ENCODE results near the gene SEC63. TPM values are rescaled to one million over a fixed set of nuclear protein-coding genes. Genes with fewer than 3 reads are reported as not detected.
"Not testable (repeated sequence)": the region's sequence is repeated elsewhere in the genome, so short reads cannot be mapped to it uniquely, and the experiment has no call there.

SEC63 gene
- total RNA-seq, 1 donor from 2014 or later, result 154 TPM

DNA sequence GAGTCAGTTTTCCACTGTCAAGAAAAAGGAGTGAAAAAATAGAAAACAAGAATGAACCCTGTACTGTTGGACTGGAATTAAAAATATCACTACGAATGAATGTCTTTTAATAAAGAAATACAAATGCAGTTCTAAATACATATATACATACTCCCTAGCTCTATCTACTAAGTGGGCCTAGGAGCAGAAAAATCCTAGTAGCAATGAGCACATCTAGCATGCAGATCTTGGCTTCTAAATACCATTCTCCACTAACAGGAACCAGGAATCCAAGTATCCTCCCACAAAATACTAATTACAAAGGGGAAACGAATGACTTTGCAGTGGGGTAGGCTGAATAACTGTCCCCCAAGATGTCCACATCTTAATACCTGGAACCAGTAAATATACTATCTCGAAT, 25.4 kb downstream of the SEC63 start:
- Mint-ChIP-seq H3K27me3 (ENCODE audit: low read depth) (no peaks in the 10 kb centered on the region), H3K4me1 (no peaks in the 10 kb centered on the region), H3K27ac (no peak overlapping the region), H3K9me3 (peaks cover 28% of the 10 kb centered on the region), H3K36me3 (peaks cover 46% of the 10 kb centered on the region), H3K4me3 (no peak overlapping the region)
- TF ChIP-seq, protein P1, sequence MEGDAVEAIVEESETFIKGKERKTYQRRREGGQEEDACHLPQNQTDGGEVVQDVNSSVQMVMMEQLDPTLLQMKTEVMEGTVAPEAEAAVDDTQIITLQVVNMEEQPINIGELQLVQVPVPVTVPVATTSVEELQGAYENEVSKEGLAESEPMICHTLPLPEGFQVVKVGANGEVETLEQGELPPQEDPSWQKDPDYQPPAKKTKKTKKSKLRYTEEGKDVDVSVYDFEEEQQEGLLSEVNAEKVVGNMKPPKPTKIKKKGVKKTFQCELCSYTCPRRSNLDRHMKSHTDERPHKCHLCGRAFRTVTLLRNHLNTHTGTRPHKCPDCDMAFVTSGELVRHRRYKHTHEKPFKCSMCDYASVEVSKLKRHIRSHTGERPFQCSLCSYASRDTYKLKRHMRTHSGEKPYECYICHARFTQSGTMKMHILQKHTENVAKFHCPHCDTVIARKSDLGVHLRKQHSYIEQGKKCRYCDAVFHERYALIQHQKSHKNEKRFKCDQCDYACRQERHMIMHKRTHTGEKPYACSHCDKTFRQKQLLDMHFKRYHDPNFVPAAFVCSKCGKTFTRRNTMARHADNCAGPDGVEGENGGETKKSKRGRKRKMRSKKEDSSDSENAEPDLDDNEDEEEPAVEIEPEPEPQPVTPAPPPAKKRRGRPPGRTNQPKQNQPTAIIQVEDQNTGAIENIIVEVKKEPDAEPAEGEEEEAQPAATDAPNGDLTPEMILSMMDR (IDR thresholded peaks at IDR 0.05; ENCODE audit: unreplicated experiment), result no peak
- DNase-seq (ENCODE audit: low spot score in 2 of 2, unreplicated experiment in 2 of 2), result no peak

DNA sequence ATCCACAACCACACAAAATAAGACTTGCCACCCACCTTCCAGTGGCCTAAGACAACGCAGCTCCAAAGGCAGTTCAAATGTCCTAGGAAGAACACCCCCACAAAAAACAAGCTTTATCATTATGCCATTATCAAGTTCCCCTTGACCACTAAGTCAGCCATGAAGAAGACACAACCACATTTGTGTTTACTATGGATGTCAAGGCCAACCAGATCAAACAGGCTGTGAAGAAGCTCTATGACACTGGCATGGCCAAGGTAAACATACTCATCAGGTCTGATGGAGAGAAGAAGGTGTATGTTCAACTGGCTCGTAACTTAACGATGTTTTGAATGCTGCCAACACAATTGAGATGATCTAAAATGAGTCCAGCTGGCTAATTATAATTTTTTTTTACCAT, 26.1 kb downstream of the SEC63 start:
- H3K4me1 Mint-ChIP-seq, result no peaks in the 10 kb centered on the region
- TF ChIP-seq, protein P1 (IDR thresholded peaks at IDR 0.05; ENCODE audit: unreplicated experiment), result no peak
- H3K9me3 Mint-ChIP-seq, result peaks cover 28% of the 10 kb centered on the region
- DNase-seq (ENCODE audit: low spot score in 2 of 2, unreplicated experiment in 2 of 2), result no peak
- no peak overlapping the region for H3K4me3 Mint-ChIP-seq
- H3K27me3 Mint-ChIP-seq (ENCODE audit: low read depth), result no peaks in the 10 kb centered on the region
- H3K27ac Mint-ChIP-seq, result no peak overlapping the region
- peaks cover 42% of the 10 kb centered on the region for H3K36me3 Mint-ChIP-seq

DNA sequence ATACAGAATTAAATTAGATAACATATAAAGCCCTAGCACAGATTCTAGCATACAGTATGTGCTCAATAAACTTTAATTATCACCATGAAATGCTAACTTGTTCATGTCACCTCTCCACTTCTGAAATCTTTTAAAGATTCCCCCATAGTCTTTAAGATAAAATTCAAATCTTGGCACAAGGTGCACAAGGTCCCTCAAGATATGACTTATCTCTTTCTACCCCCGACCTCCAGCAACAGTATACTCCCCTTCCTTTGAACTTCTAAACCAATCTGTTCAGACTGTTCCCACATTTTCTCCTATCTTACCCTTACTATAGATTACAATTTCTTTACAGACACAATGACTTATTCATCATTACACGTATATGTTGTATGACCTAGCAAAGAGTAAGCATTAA, 29.0 kb downstream of the SEC63 start:
- Mint-ChIP-seq H3K4me3 (no peak overlapping the region), H3K27ac (no peak overlapping the region), H3K9me3 (peaks cover 28% of the 10 kb centered on the region), H3K36me3 (peaks cover 45% of the 10 kb centered on the region), H3K4me1 (peaks cover 3% of the 10 kb centered on the region), H3K27me3 (ENCODE audit: low read depth) (no peaks in the 10 kb centered on the region)
- TF ChIP-seq, protein P1 (IDR thresholded peaks at IDR 0.05; ENCODE audit: unreplicated experiment), result no peak
- no peak for DNase-seq (ENCODE audit: low spot score in 2 of 2, unreplicated experiment in 2 of 2)

DNA sequence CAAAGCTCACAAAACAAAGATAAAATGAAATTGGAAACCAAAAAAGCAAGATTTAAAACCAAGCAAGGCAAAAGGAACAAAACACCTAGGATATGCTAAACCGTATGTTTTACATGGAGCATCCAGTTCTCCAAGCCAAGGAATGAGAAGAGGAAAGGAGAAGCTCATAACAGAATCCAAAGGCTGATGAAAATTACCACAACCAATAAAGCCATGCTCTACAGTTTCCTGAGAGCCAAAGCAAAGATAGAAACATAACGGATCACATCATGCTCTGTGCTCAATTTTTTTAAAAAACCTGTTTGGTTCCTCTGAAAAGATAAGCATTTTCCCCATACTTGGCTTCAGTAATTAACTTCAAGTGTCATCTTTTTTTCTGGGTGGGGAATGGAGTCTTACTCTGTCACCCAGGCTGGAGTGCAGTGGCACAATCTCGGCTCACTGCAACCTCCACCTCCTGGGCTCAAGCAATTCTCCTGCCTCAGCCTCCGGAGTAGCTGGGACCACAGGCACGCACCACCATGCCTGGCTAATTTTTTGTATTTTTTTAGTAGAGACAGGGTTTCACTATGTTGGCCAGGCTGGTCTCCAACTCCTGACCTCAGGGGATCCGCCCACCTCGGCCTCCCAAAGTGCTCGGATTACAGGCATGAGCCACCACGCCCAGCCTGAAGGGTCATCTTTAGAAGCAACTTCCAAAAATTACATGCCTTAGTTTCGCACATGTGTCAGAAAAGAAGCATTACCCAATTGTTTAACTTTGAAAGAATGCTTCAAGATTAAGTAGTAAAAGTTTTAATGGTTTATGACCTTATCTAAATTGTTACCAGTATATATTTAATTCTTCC, 31.1 kb downstream of the SEC63 start:
- peaks cover 44% of the 10 kb centered on the region for H3K36me3 Mint-ChIP-seq
- peak overlapping the region; percentile 67 for H3K27ac Mint-ChIP-seq
- DNase-seq (ENCODE audit: low spot score in 2 of 2, unreplicated experiment in 2 of 2); H3K4me1 Mint-ChIP-seq; H3K4me3 Mint-ChIP-seq; H3K27me3 Mint-ChIP-seq (ENCODE audit: low read depth): not testable (repeated sequence)
- peaks cover 16% of the 10 kb centered on the region for H3K9me3 Mint-ChIP-seq

DNA sequence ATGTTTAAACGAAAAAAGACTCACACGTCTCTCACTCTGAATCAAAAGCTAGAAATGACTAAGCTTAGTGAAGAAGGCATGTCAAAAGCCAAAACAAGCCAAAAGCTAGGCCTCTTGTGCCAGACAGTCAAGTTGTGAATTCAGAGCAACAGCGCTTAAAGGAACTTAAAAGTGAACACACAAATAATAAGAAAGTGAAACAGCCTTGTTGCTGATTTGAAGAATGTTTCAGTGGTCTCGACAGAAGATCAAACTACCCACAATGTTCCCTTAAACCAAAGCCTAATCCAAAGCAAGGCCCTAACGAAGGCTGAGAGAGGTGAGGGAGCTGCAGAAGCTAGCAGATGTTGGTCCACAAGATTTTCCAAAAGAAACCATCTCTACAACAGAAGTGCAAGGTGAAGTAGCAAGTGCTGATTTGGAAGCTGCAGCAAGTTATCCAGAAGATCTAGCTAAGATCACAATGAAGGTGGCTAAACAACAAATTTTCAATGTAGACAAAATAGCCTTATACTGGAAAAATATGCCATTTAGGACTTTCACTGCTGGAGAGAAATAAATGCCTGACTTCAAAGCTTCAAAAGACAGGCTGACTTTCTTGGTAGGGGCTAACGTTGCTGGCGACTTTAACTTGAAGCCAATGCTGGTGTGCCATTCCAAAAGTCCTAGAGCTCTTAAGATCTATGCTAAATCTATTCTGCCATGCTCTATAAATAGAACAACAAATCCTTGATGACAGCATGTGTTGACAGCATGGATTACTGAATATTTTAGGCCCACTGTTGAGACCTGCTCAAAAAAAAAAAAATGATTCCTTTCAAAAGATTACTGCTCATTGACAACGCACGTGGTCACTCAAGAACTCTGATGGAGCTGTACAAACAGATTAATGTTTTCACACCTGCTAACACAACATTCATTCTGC, 40.3 kb downstream of the SEC63 start:
- Mint-ChIP-seq H3K9me3 (peaks cover 32% of the 10 kb centered on the region), H3K36me3 (peaks cover 72% of the 10 kb centered on the region), H3K4me3 (no peak overlapping the region), H3K4me1 (no peaks in the 10 kb centered on the region), H3K27me3 (ENCODE audit: low read depth) (no peaks in the 10 kb centered on the region), H3K27ac (no peak overlapping the region)
- TF ChIP-seq, protein P1 (IDR thresholded peaks at IDR 0.05; ENCODE audit: unreplicated experiment), result no peak
- no peak for DNase-seq (ENCODE audit: low spot score in 2 of 2, unreplicated experiment in 2 of 2)

DNA sequence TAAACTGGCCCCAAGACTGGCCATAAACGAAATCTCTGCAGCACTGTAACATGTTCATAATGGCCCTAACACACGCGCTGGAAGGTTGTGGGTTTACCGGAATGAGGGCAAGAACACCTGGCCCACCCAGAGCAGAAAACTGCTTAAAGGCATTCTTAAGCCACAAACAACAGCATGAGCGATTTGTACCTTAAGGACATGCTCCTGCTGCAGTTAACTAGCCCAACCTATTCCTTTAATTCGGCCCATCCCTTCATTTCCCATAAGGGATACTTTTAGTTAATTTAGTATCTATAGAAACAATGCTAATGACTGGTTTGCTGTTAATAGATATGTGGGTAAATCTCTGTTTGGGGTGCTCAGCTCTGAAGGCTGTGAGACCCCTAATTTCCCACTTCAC, 41.0 kb downstream of the SEC63 start:
- Mint-ChIP-seq H3K36me3 (peaks cover 70% of the 10 kb centered on the region), H3K9me3 (peaks cover 29% of the 10 kb centered on the region)
- H3K27me3 Mint-ChIP-seq (ENCODE audit: low read depth); DNase-seq (ENCODE audit: low spot score in 2 of 2, unreplicated experiment in 2 of 2); H3K4me1 Mint-ChIP-seq; H3K27ac Mint-ChIP-seq; H3K4me3 Mint-ChIP-seq: not testable (repeated sequence)

Measured in mesothelial cell of epicardium (in vitro differentiated cells).